ENCODE measurements around the gene TMEM59.
"Not testable (repeated sequence)": the region's sequence is repeated elsewhere in the genome, so short reads cannot be mapped to it uniquely, and the experiment has no call there.

TMEM59 gene

GRCh38 chr1:54028306-54029251 lies 24.4 kb downstream of the TMEM59 start:
- H3K27me3 ChIP-seq (ENCODE audit: control insufficient read depth in 1 of 2, insufficient read depth in 2 of 2, low read length in 2 of 2) = no peaks in the 10 kb centered on the region
- H3K4me3 ChIP-seq (ENCODE audit: low read depth in 1 of 2, low read length in 2 of 2) = no peak overlapping the region
- no peaks in the 10 kb centered on the region for H3K9me3 ChIP-seq (ENCODE audit: control insufficient read depth in 1 of 2, low read length in 2 of 2)
- H3K27ac ChIP-seq (ENCODE audit: low read depth, low read length) = no peak overlapping the region
- no peak overlapping the region for H3K9ac ChIP-seq (ENCODE audit: low read depth in 1 of 2, low read length in 2 of 2)
- H3K4me1 ChIP-seq (ENCODE audit: control insufficient read depth in 1 of 2, insufficient read depth in 2 of 2, low read length in 2 of 2) = peaks cover 0 to 5% of the 10 kb centered on the region in 2 donors
- H3K36me3 ChIP-seq (ENCODE audit: control insufficient read depth in 1 of 2, insufficient read depth in 2 of 2, low read length in 2 of 2) = peaks cover 0 to 35% of the 10 kb centered on the region in 2 donors

- peaks cover 0 to 28% of the 10 kb centered on the region in 2 donors for H3K36me3 ChIP-seq (ENCODE audit: control insufficient read depth in 1 of 2, insufficient read depth in 2 of 2, low read length in 2 of 2)
These were observed 25.2 kb downstream of the TMEM59 start for GRCh38 chr1:54027848-54028247.

GRCh38 chr1:54024811-54025210 lies 28.2 kb downstream of the TMEM59 start:
- H3K4me3 ChIP-seq (ENCODE audit: low read depth in 1 of 2, low read length in 2 of 2); H3K9ac ChIP-seq (ENCODE audit: low read depth in 1 of 2, low read length in 2 of 2); H3K4me1 ChIP-seq (ENCODE audit: control insufficient read depth in 1 of 2, insufficient read depth in 2 of 2, low read length in 2 of 2); H3K27ac ChIP-seq (ENCODE audit: low read depth, low read length); H3K36me3 ChIP-seq (ENCODE audit: control insufficient read depth in 1 of 2, insufficient read depth in 2 of 2, low read length in 2 of 2); H3K27me3 ChIP-seq (ENCODE audit: control insufficient read depth in 1 of 2, insufficient read depth in 2 of 2, low read length in 2 of 2); H3K9me3 ChIP-seq (ENCODE audit: control insufficient read depth in 1 of 2, low read length in 2 of 2): not testable (repeated sequence)

More at GRCh38 chr1:54027848-54028247, 25.2 kb downstream of the TMEM59 start:
- Histone ChIP-seq H3K27me3 (ENCODE audit: control insufficient read depth in 1 of 2, insufficient read depth in 2 of 2, low read length in 2 of 2) (no peaks in the 10 kb centered on the region), H3K9ac (ENCODE audit: low read depth in 1 of 2, low read length in 2 of 2) (no peak overlapping the region), H3K9me3 (ENCODE audit: control insufficient read depth in 1 of 2, low read length in 2 of 2) (no peaks in the 10 kb centered on the region), H3K4me3 (ENCODE audit: low read depth in 1 of 2, low read length in 2 of 2) (no peak overlapping the region), H3K4me1 (ENCODE audit: control insufficient read depth in 1 of 2, insufficient read depth in 2 of 2, low read length in 2 of 2) (peaks cover 0 to 5% of the 10 kb centered on the region in 2 donors), H3K27ac (ENCODE audit: low read depth, low read length) (no peak overlapping the region)

GRCh38 chr1:54024358-54024757 lies 28.6 kb downstream of the TMEM59 start:
- Histone ChIP-seq H3K27me3 (ENCODE audit: control insufficient read depth in 1 of 2, insufficient read depth in 2 of 2, low read length in 2 of 2) (no peaks in the 10 kb centered on the region), H3K4me1 (ENCODE audit: control insufficient read depth in 1 of 2, insufficient read depth in 2 of 2, low read length in 2 of 2) (peaks cover 0 to 5% of the 10 kb centered on the region in 2 donors), H3K36me3 (ENCODE audit: control insufficient read depth in 1 of 2, insufficient read depth in 2 of 2, low read length in 2 of 2) (no peaks in the 10 kb centered on the region), H3K9ac (ENCODE audit: low read depth in 1 of 2, low read length in 2 of 2) (no peak overlapping the region), H3K27ac (ENCODE audit: low read depth, low read length) (no peak overlapping the region), H3K9me3 (ENCODE audit: control insufficient read depth in 1 of 2, low read length in 2 of 2) (no peaks in the 10 kb centered on the region), H3K4me3 (ENCODE audit: low read depth in 1 of 2, low read length in 2 of 2) (no peak overlapping the region)

- H3K36me3 ChIP-seq (ENCODE audit: control insufficient read depth in 1 of 2, insufficient read depth in 2 of 2, low read length in 2 of 2); H3K4me1 ChIP-seq (ENCODE audit: control insufficient read depth in 1 of 2, insufficient read depth in 2 of 2, low read length in 2 of 2); H3K9ac ChIP-seq (ENCODE audit: low read depth in 1 of 2, low read length in 2 of 2); H3K27ac ChIP-seq (ENCODE audit: low read depth, low read length); H3K9me3 ChIP-seq (ENCODE audit: control insufficient read depth in 1 of 2, low read length in 2 of 2); H3K4me3 ChIP-seq (ENCODE audit: low read depth in 1 of 2, low read length in 2 of 2); H3K27me3 ChIP-seq (ENCODE audit: control insufficient read depth in 1 of 2, insufficient read depth in 2 of 2, low read length in 2 of 2): not testable (repeated sequence)
These were observed 33.3 kb downstream of the TMEM59 start for GRCh38 chr1:54019562-54020176.

GRCh38 chr1:54018635-54019034 lies 34.4 kb downstream of the TMEM59 start:
- no peaks in the 10 kb centered on the region for H3K9me3 ChIP-seq (ENCODE audit: control insufficient read depth in 1 of 2, low read length in 2 of 2)
- no peaks in the 10 kb centered on the region for H3K27me3 ChIP-seq (ENCODE audit: control insufficient read depth in 1 of 2, insufficient read depth in 2 of 2, low read length in 2 of 2)
- peaks cover 5 to 6% of the 10 kb centered on the region in 2 donors for H3K4me1 ChIP-seq (ENCODE audit: control insufficient read depth in 1 of 2, insufficient read depth in 2 of 2, low read length in 2 of 2)
- no peak overlapping the region for H3K9ac ChIP-seq (ENCODE audit: low read depth in 1 of 2, low read length in 2 of 2)
- no peak overlapping the region for H3K4me3 ChIP-seq (ENCODE audit: low read depth in 1 of 2, low read length in 2 of 2)
- H3K27ac ChIP-seq (ENCODE audit: low read depth, low read length) = no peak overlapping the region
- H3K36me3 ChIP-seq (ENCODE audit: control insufficient read depth in 1 of 2, insufficient read depth in 2 of 2, low read length in 2 of 2) = no peaks in the 10 kb centered on the region

GRCh38 chr1:54017979-54018378 lies 35.0 kb downstream of the TMEM59 start, which contains the start of gene LDLRAD1:
LDLRAD1 (minus strand) TSS chr1:54018186; CDS start chr1:54018112, 74 bp downstream.
- H3K9ac ChIP-seq (ENCODE audit: low read depth in 1 of 2, low read length in 2 of 2) = no peak within 1 kb of the TSS
- H3K36me3 ChIP-seq (ENCODE audit: control insufficient read depth in 1 of 2, insufficient read depth in 2 of 2, low read length in 2 of 2) = no peaks in the 10 kb centered on the region
- H3K27ac ChIP-seq (ENCODE audit: low read depth, low read length) = no peak within 1 kb of the TSS
- no peaks in the 10 kb centered on the region for H3K9me3 ChIP-seq (ENCODE audit: control insufficient read depth in 1 of 2, low read length in 2 of 2)
- peaks cover 0 to 1% of the 10 kb centered on the region in 2 donors for H3K27me3 ChIP-seq (ENCODE audit: control insufficient read depth in 1 of 2, insufficient read depth in 2 of 2, low read length in 2 of 2)
- H3K4me3 ChIP-seq (ENCODE audit: low read depth in 1 of 2, low read length in 2 of 2) = no peak within 1 kb of the TSS
- H3K4me1 ChIP-seq (ENCODE audit: control insufficient read depth in 1 of 2, insufficient read depth in 2 of 2, low read length in 2 of 2) = peaks cover 5 to 6% of the 10 kb centered on the region in 2 donors

- no peaks in the 10 kb centered on the region for H3K9me3 ChIP-seq (ENCODE audit: control insufficient read depth in 1 of 2, low read length in 2 of 2)
- H3K4me1 ChIP-seq (ENCODE audit: control insufficient read depth in 1 of 2, insufficient read depth in 2 of 2, low read length in 2 of 2) = peaks cover 5 to 6% of the 10 kb centered on the region in 2 donors
- no peak overlapping the region for H3K9ac ChIP-seq (ENCODE audit: low read depth in 1 of 2, low read length in 2 of 2)
- H3K27ac ChIP-seq (ENCODE audit: low read depth, low read length) = no peak overlapping the region
- H3K36me3 ChIP-seq (ENCODE audit: control insufficient read depth in 1 of 2, insufficient read depth in 2 of 2, low read length in 2 of 2) = no peaks in the 10 kb centered on the region
- peaks cover 0 to 3% of the 10 kb centered on the region in 2 donors for H3K27me3 ChIP-seq (ENCODE audit: control insufficient read depth in 1 of 2, insufficient read depth in 2 of 2, low read length in 2 of 2)
- no peak overlapping the region for H3K4me3 ChIP-seq (ENCODE audit: low read depth in 1 of 2, low read length in 2 of 2)
These were observed 36.4 kb downstream of the TMEM59 start for GRCh38 chr1:54016343-54017282.

- Histone ChIP-seq H3K9me3 (ENCODE audit: control insufficient read depth in 1 of 2, low read length in 2 of 2) (no peaks in the 10 kb centered on the region), H3K9ac (ENCODE audit: low read depth in 1 of 2, low read length in 2 of 2) (no peak overlapping the region), H3K36me3 (ENCODE audit: control insufficient read depth in 1 of 2, insufficient read depth in 2 of 2, low read length in 2 of 2) (no peaks in the 10 kb centered on the region), H3K4me1 (ENCODE audit: control insufficient read depth in 1 of 2, insufficient read depth in 2 of 2, low read length in 2 of 2) (peaks cover 5 to 6% of the 10 kb centered on the region in 2 donors), H3K27ac (ENCODE audit: low read depth, low read length) (no peak overlapping the region), H3K27me3 (ENCODE audit: control insufficient read depth in 1 of 2, insufficient read depth in 2 of 2, low read length in 2 of 2) (peaks cover 0 to 3% of the 10 kb centered on the region in 2 donors), H3K4me3 (ENCODE audit: low read depth in 1 of 2, low read length in 2 of 2) (no peak overlapping the region)
These were observed 38.9 kb downstream of the TMEM59 start for GRCh38 chr1:54014009-54014629.

Measured in duodenal mucosa (tissue), 2 donors.